Osteoblast (primary cell): ENCODE data around the gene LMAN2. TPM values are rescaled to one million over a fixed set of nuclear protein-coding genes. Genes with fewer than 3 reads are reported as not detected.

Source experiments
- DNase-seq: peaks from one replicate; pipeline ENCODE4 v3.0.0; 2011; ENCODE audit warnings: low spot score, mixed read lengths; ENCODE audit not compliant: insufficient read length; ENCODE audit errors: missing footprints
- H2AFZ ChIP-seq: 2 replicates; pipeline ENCODE4 v1.6.0; 2011; ENCODE audit warnings: mild to moderate bottlenecking, low read length
- H3K27ac ChIP-seq: 2 replicates; pipeline ENCODE4 v1.5.1; 2011; ENCODE audit warnings: mild to moderate bottlenecking, low read depth, low read length, moderate library complexity
- H3K27me3 ChIP-seq: 2 replicates; pipeline ENCODE4 v1.6.0; 2012; ENCODE audit warnings: mild to moderate bottlenecking, control low read depth, inconsistent platforms, low read length, moderate library complexity; ENCODE audit not compliant: insufficient read depth
- H3K36me3 ChIP-seq: 2 replicates; pipeline ENCODE4 v1.5.1; 2011; ENCODE audit warnings: mild to moderate bottlenecking, low read length, control low read depth, moderate library complexity; ENCODE audit not compliant: insufficient read depth
- H3K4me1 ChIP-seq: 2 replicates; pipeline ENCODE4 v1.5.1; 2011; ENCODE audit warnings: mild to moderate bottlenecking, low read length, control low read depth, moderate library complexity; ENCODE audit not compliant: insufficient read depth
- H3K4me2 ChIP-seq: 2 replicates; pipeline ENCODE4 v1.6.0; 2011; ENCODE audit warnings: mild to moderate bottlenecking, low read length; ENCODE audit not compliant: insufficient read depth
- H3K4me3 ChIP-seq: fragments of 200-600 bp; sonication (generic); 3 replicates; pipeline ENCODE4 v1.5.1; 2012; ENCODE audit warnings: mild to moderate bottlenecking, low read length, inconsistent platforms; ENCODE audit not compliant: insufficient read depth
- H3K79me2 ChIP-seq: 2 replicates; pipeline ENCODE4 v1.6.0; 2012; ENCODE audit warnings: mild to moderate bottlenecking, low read length, control low read depth, inconsistent platforms; ENCODE audit not compliant: insufficient read depth
- H3K9me3 ChIP-seq: 2 replicates; pipeline ENCODE4 v1.5.1; 2011; ENCODE audit warnings: low read depth, low read length, control low read depth
- H4K20me1 ChIP-seq: 2 replicates; pipeline ENCODE4 v1.6.0; 2012; ENCODE audit warnings: mild to moderate bottlenecking, low read length, control low read depth; ENCODE audit not compliant: insufficient read depth
- CTCF ChIP-seq: IDR thresholded peaks from 2 replicates; pipeline ENCODE4 v1.5.1; 2011; ENCODE audit warnings: mild to moderate bottlenecking, low read depth, low read length, moderate library complexity; ENCODE audit errors: extremely low read depth
- total RNA-seq: library from RNA; depleted of rRNA; stranded (reverse); fragments of >200 nt; gene quantifications from 2 replicates; pipeline ENCODE4 v1.2.3, GENCODE V29; 2012

Gene LMAN2
- total RNA-seq, 1 donor = 356 TPM

- Histone ChIP-seq H3K79me2 (peaks cover 19% of the 10 kb centered on the region), H3K4me3 (peak overlapping the region; percentile 80), H2AFZ (no peak overlapping the region), H3K27me3 (no peaks in the 10 kb centered on the region), H3K9me3 (no peaks in the 10 kb centered on the region), H4K20me1 (peaks cover 27% of the 10 kb centered on the region), H3K27ac (peak overlapping the region; percentile 69), H3K36me3 (peaks cover 8% of the 10 kb centered on the region), H3K4me2 (peak overlapping the region; percentile 95), H3K4me1 (peaks cover 29% of the 10 kb centered on the region)
- DNase-seq = peak; percentile 54
- TF ChIP-seq CTCF = no peak
Observed at GRCh38 chr5:177312649-177313181, 38.8 kb downstream of the LMAN2 start.

- H3K4me3 ChIP-seq = peak within 1 kb of the TSS; percentile 80
- H4K20me1 ChIP-seq = peaks cover 20% of the 10 kb centered on the region
- H3K9me3 ChIP-seq = no peaks in the 10 kb centered on the region
- peaks cover 29% of the 10 kb centered on the region for H3K4me1 ChIP-seq
- peaks cover 15% of the 10 kb centered on the region for H3K36me3 ChIP-seq
- no peak for TF ChIP-seq CTCF
- DNase-seq = peak; percentile 100
- H3K27ac ChIP-seq = peak within 1 kb of the TSS; percentile 69
- peaks cover 21% of the 10 kb centered on the region for H3K79me2 ChIP-seq
- no peaks in the 10 kb centered on the region for H3K27me3 ChIP-seq
- H3K4me2 ChIP-seq = peak within 1 kb of the TSS; percentile 95
- H2AFZ ChIP-seq = peak within 1 kb of the TSS; percentile 62
Observed at GRCh38 chr5:177311723-177312648, 39.5 kb downstream of the LMAN2 start, which contains the start of gene MXD3. TSS of gene MXD3 (minus strand) at chr5:177311898. CDS start at chr5:177311830, 68 bp downstream.

GRCh38 chr5:177311392-177311722 is 40.1 kb downstream of the LMAN2 start:
- H2AFZ ChIP-seq = no peak overlapping the region
- no peaks in the 10 kb centered on the region for H3K27me3 ChIP-seq
- peaks cover 20% of the 10 kb centered on the region for H3K36me3 ChIP-seq
- no peak for TF ChIP-seq CTCF
- no peak overlapping the region for H3K27ac ChIP-seq
- H3K4me1 ChIP-seq = peaks cover 29% of the 10 kb centered on the region
- H3K79me2 ChIP-seq = peaks cover 25% of the 10 kb centered on the region
- peak overlapping the region; percentile 95 for H3K4me2 ChIP-seq
- DNase-seq = peak; percentile 90
- H3K4me3 ChIP-seq = peak overlapping the region; percentile 80
- no peaks in the 10 kb centered on the region for H3K9me3 ChIP-seq
- H4K20me1 ChIP-seq = peaks cover 19% of the 10 kb centered on the region
